Liver (tissue), 3 donors: ENCODE data around the gene GRIFIN.

ENCODE experiments used
- EGR1 ChIP-seq, 2 donors: IDR thresholded peaks; 2 replicates each; pipeline ENCODE4 v1.6.1; 2016 to 2018; ENCODE audit warnings: antibody characterized with exemption in 2 of 2, low read depth in 2 of 2
- FOXA1 ChIP-seq: IDR thresholded peaks from 2 replicates; pipeline ENCODE4 v1.6.1; 2016; ENCODE audit warnings: antibody characterized with exemption
- RAD21 ChIP-seq, 2 donors: IDR thresholded peaks; 2 replicates each; pipeline ENCODE4 v1.6.1; 2016; ENCODE audit warnings: antibody characterized with exemption in 2 of 2, mild to moderate bottlenecking in 2 of 2
- RXRA ChIP-seq, 2 donors: IDR thresholded peaks; 2 replicates each; pipeline ENCODE4 v1.6.1; 2017 to 2018; ENCODE audit warnings: antibody characterized with exemption in 2 of 2, mild to moderate bottlenecking in 1 of 2
- TAF1 ChIP-seq: conservative IDR thresholded peaks from 2 replicates; pipeline ENCODE4 v1.6.1; 2016; ENCODE audit warnings: antibody characterized with exemption, mild to moderate bottlenecking
- YY1 ChIP-seq: IDR thresholded peaks from 2 replicates; pipeline ENCODE4 v1.6.1; 2016; ENCODE audit warnings: antibody characterized with exemption, mild to moderate bottlenecking
- TF ChIP-seq, protein P1 (sequence below): IDR thresholded peaks from 2 replicates; pipeline ENCODE4 v1.6.1; 2016; ENCODE audit warnings: antibody characterized with exemption
- TF ChIP-seq, protein P2 (sequence below): fragments of 150-350 bp; IDR thresholded peaks from 2 replicates; pipeline ENCODE4 v1.5.1; 2017; ENCODE audit warnings: improper control_type of control experiment, low read depth, low read length; ENCODE audit not compliant: missing input control
- TF ChIP-seq, protein P3 (sequence below): IDR thresholded peaks from 2 replicates; pipeline ENCODE4 v1.6.1; 2016; ENCODE audit warnings: antibody characterized with exemption
- donor health status: healthy.
- donor health status: healthy.

DNA sequence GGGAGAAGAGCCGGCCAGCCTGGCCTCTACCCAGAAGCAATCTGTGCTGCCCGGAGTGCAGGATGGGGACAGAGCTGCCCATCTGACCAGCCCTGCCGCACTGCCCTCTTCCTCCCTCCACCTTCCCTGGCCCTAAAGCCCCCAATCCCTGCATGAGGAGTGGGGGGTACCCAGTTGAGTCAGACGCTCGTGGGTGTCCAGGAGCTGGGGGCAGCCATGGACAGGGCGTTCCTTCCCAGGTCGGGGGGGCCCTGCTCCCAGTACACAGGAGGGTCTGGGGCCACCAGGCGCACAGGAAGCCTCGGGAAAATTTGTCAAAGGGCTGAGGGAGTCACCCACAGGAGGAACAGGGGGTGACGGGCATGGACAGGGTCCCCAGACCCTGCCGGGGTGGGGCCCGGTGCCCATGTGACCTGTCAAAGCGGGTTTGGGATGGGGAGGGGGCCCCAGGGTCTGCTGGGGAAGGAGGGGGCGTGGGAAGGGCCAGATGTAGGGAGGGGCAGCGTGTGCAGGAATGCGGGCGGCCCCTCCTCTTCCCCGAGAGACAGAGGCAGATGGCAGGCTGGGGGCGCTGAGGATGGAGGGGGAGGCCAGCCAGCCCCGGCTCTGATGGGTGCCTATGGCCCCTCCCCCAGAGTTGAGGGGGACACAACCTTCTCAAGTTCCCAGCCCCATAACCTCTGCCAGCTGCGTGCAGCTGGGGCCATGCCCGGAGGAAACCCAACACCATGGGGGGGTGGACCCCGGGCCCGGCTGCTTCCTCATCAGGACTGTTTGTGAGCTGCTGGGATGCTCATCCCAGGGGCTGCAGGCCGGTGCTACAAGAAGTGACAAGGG lies 21.5 kb upstream of the GRIFIN start:
- no peak for TF ChIP-seq RAD21 (IDR thresholded peaks at IDR 0.05)
- TF ChIP-seq, protein P1, sequence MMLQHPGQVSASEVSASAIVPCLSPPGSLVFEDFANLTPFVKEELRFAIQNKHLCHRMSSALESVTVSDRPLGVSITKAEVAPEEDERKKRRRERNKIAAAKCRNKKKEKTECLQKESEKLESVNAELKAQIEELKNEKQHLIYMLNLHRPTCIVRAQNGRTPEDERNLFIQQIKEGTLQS = no peak
- TF ChIP-seq, protein P2, sequence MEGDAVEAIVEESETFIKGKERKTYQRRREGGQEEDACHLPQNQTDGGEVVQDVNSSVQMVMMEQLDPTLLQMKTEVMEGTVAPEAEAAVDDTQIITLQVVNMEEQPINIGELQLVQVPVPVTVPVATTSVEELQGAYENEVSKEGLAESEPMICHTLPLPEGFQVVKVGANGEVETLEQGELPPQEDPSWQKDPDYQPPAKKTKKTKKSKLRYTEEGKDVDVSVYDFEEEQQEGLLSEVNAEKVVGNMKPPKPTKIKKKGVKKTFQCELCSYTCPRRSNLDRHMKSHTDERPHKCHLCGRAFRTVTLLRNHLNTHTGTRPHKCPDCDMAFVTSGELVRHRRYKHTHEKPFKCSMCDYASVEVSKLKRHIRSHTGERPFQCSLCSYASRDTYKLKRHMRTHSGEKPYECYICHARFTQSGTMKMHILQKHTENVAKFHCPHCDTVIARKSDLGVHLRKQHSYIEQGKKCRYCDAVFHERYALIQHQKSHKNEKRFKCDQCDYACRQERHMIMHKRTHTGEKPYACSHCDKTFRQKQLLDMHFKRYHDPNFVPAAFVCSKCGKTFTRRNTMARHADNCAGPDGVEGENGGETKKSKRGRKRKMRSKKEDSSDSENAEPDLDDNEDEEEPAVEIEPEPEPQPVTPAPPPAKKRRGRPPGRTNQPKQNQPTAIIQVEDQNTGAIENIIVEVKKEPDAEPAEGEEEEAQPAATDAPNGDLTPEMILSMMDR = no peak
- TF ChIP-seq TAF1 = no peak
- no peak for TF ChIP-seq YY1
- TF ChIP-seq, protein P3, sequence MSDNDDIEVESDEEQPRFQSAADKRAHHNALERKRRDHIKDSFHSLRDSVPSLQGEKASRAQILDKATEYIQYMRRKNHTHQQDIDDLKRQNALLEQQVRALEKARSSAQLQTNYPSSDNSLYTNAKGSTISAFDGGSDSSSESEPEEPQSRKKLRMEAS = no peak
- TF ChIP-seq EGR1 (IDR thresholded peaks at IDR 0.05; ENCODE audit: low read depth in 2 of 2) = no peak
- no peak for TF ChIP-seq RXRA (IDR thresholded peaks at IDR 0.05)
- no peak for TF ChIP-seq FOXA1
